ENCODE data around the gene KCNQ5. TPM values are rescaled to one million over a fixed set of nuclear protein-coding genes. Genes with fewer than 3 reads are reported as not detected.

Gene KCNQ5
- total RNA-seq, 1 experiment from 2014 or later: not detected

DNA sequence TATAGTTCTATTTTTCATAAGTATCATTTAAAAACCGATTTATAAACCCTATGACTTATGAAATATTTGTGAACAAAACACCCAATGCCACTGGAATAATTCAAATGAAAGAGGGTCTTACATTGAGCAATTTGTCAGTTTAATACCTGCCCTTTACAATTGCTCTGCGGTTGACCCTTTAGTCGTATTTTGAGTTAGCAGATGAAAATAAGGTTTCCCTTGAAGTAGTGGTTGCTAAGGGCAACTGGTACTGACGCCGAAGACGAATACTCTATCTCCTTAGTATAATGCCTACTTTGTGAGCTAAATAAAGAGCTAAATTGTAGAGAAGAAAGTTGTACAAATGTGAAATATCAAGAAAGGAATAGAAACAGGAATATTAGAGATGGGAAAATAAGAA, 69.4 kb downstream of the KCNQ5 start:
- no peaks in the 10 kb centered on the region for H3K9me2 ChIP-seq (ENCODE audit: insufficient read depth)
- H3K27ac ChIP-seq (ENCODE audit: low read depth, low read length): no peak overlapping the region
- no peak for TF ChIP-seq EGR1 (IDR thresholded peaks at IDR 0.05; ENCODE audit: low read depth)
- no peak for TF ChIP-seq FOSL1 (IDR thresholded peaks at IDR 0.05; ENCODE audit: low read depth)
- no peak for TF ChIP-seq SRF (IDR thresholded peaks at IDR 0.05; ENCODE audit: low read depth)
- no peak for TF ChIP-seq ZFX (IDR thresholded peaks at IDR 0.05)
- no peak for TF ChIP-seq POLR2AphosphoS5 (IDR thresholded peaks at IDR 0.05; ENCODE audit: low read depth, low read length)
- TF ChIP-seq SIN3A (IDR thresholded peaks at IDR 0.05; ENCODE audit: low read depth): no peak
- no peak for TF ChIP-seq JUND (IDR thresholded peaks at IDR 0.05)
- TF ChIP-seq RAD21 (IDR thresholded peaks at IDR 0.05; ENCODE audit: low read depth): no peak
- no peak for TF ChIP-seq EZH2 (IDR thresholded peaks at IDR 0.05)
- TF ChIP-seq, protein P1, sequence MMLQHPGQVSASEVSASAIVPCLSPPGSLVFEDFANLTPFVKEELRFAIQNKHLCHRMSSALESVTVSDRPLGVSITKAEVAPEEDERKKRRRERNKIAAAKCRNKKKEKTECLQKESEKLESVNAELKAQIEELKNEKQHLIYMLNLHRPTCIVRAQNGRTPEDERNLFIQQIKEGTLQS (IDR thresholded peaks at IDR 0.05): no peak
- no peak for TF ChIP-seq CBX3 (IDR thresholded peaks at IDR 0.05; ENCODE audit: low read depth)
- TF ChIP-seq, protein P2, sequence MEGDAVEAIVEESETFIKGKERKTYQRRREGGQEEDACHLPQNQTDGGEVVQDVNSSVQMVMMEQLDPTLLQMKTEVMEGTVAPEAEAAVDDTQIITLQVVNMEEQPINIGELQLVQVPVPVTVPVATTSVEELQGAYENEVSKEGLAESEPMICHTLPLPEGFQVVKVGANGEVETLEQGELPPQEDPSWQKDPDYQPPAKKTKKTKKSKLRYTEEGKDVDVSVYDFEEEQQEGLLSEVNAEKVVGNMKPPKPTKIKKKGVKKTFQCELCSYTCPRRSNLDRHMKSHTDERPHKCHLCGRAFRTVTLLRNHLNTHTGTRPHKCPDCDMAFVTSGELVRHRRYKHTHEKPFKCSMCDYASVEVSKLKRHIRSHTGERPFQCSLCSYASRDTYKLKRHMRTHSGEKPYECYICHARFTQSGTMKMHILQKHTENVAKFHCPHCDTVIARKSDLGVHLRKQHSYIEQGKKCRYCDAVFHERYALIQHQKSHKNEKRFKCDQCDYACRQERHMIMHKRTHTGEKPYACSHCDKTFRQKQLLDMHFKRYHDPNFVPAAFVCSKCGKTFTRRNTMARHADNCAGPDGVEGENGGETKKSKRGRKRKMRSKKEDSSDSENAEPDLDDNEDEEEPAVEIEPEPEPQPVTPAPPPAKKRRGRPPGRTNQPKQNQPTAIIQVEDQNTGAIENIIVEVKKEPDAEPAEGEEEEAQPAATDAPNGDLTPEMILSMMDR (IDR thresholded peaks at IDR 0.05 in 2 of 3, conservative IDR thresholded peaks at IDR 0.05 in 1 of 3; ENCODE audit: borderline replicate concordance in 1 of 3, insufficient read depth in 1 of 3, low read depth in 2 of 3, low read length in 2 of 3): no peak
- no peak for TF ChIP-seq TCF7L2 (IDR thresholded peaks at IDR 0.05; ENCODE audit: borderline replicate concordance, extremely low read depth, insufficient read depth, insufficient read length)
- DNase-seq (ENCODE audit: low read depth, low spot score) (no peak), ATAC-seq (no peak)
- ChIA-PET CTCF (no interaction called here), POLR2A (no interaction called here), RAD21 (ENCODE audit: low non-redundant PET in 1 of 2, low total read pairs in 2 of 2, uncharacterized antibody in 2 of 2, unreplicated experiment in 2 of 2) (no interaction called here)
- H3K27me3 ChIP-seq (ENCODE audit: insufficient read depth, low read length): 0 out of 2 replicates have a peak, but pooled peaks cover 1% of the 10 kb centered on the region
- no peak overlapping the region for H3K4me2 ChIP-seq (ENCODE audit: low read length)
- no peak overlapping the region for H3K4me3 ChIP-seq (replicated peaks in 1 of 2; ENCODE audit: low read depth in 1 of 2, low read length in 2 of 2)
- H3K36me3 ChIP-seq (ENCODE audit: control insufficient read depth in 1 of 2, insufficient read depth in 2 of 2, low read length in 2 of 2): no peaks in the 10 kb centered on the region
- H3K9me3 ChIP-seq (ENCODE audit: control insufficient read depth in 1 of 2, insufficient read depth in 1 of 2, low read depth in 1 of 2, low read length in 2 of 2): no peaks in the 10 kb centered on the region
- no peak overlapping the region for H2AFZ ChIP-seq (ENCODE audit: low read depth, low read length, poor library complexity, severe bottlenecking)
- intact Hi-C loops (cut with micrococcal nuclease): no loop called here
- H3K9ac ChIP-seq (ENCODE audit: low read length): no peak overlapping the region
- no peaks in the 10 kb centered on the region for H4K20me1 ChIP-seq (ENCODE audit: insufficient read depth)
- H3K4me1 ChIP-seq (ENCODE audit: control insufficient read depth in 1 of 2, insufficient read depth in 2 of 2, low read length in 2 of 2): no peaks in the 10 kb centered on the region
- H3K79me2 ChIP-seq (ENCODE audit: insufficient read depth, low read length): no peaks in the 10 kb centered on the region
- BruUV-seq (replicated peaks): no TSS peak

Data from HCT116 (cell line).